ENCODE data around the gene POMP.

POMP gene

GRCh38 chr13:28658796-28659620, at the start of gene POMP:
POMP (plus strand) TSS chr13:28659130; CDS start chr13:28659185, 55 bp downstream.
- peak; percentile 20 for DNase-seq

GRCh38 chr13:28609381-28609780, 49.5 kb upstream of the POMP start:
- DNase-seq = no peak

DNA sequence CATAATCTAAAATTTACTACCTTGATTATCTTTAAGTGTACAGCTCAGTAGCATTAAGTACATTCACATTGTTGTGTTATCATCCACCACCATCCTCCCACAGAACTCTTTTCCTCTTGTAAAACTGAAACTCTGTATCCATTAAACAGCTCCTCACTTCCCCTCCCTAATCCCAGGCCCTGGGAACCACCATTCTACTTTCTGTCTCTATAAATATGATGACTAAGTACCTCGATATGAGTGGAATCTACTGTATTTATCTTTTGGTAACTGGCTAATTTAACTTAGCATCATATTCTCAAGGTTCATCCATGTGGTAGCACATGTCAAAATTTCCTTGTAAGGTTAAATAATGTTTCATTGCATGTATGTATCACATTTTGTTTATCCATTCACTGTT, 49.0 kb upstream of the POMP start:
- no peak for DNase-seq

GRCh38 chr13:28610996-28611395, 47.9 kb upstream of the POMP start:
- no peak for DNase-seq

- DNase-seq = no peak
These were observed 47.2 kb upstream of the POMP start for GRCh38 chr13:28611654-28612131.

DNA sequence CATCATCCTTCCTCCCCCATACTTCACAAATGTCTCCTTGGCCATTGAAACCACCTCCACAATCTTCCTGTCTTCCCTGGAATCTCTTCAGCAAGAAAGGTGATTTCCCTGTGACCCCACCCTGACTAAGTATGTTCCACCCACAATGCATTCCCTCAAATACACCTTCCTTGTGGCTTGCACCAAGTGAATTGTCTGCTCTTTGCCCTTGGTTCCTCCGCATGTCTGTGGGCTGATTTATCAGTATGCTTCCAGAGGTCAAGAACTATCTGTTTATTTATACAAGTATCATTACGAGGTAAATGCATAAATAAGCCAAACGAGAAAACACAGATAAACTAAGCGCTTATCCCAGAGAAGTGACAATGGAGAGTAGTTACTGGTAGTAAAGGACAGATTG, 45.4 kb upstream of the POMP start:
- no peak for DNase-seq

DNA sequence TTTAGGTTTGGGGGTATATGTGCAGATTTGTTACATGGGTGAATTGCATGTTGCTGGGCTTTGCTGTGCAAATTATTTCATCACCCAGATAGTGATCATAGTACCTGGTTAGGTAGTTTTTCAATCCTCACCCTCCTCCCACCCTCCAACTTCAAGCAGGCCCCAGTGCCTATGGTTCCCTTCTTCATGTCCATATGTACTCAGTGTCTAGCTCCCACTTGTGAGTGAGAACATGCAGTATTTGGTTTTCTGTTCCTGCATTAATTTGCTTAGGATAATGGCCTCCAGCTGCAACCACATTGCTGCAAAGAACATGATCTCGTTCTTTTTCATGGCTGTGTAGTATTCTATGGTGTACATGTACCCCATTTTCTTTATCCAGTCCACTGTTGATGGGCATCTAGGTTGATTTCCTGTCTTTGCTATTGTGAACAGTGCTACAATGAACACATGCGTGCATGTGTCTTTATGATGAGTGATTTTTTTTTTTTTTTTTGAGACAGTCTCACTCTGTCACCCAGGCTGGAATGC, 42.9 kb upstream of the POMP start:
- no peak for DNase-seq

GRCh38 chr13:28618230-28618994, 40.5 kb upstream of the POMP start:
- no peak for DNase-seq

DNA sequence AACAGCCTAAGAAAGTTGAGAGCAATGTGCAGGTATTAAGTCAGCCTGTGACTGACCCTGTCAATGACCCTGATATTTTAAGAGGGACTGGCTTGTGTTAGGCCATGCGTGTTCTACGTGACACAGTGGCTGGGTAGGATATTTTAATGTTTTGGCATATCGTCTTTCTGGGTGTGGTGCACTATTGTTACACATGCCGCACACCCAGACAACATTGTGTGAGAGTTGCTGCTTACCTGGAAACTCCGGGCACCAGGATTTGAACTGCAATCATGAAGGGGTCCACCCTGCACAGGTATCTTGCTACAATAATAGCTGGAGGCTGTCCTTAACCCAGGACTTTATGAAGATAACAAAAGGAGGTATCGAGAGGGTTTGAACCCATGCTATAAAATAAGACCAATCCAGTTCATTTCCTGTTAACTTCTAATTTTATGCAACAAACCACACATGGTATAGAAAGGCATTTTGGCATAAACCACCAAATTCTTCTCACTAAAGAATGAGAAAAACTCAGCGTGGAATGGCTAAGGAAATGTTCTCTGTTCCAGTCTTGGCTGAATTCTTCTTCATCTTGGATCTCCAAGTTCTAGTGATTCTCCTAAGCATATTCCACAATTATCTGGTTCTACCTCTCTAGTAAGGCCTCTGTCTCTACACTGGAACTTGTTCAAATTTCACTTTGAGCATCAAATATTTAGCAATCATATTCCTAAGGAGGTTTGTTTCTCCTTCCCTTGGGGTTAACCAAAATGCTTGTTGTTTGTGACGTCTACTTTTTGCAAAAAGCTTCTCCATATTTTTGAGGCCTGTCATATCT, 38.7 kb upstream of the POMP start:
- DNase-seq = no peak

DNA sequence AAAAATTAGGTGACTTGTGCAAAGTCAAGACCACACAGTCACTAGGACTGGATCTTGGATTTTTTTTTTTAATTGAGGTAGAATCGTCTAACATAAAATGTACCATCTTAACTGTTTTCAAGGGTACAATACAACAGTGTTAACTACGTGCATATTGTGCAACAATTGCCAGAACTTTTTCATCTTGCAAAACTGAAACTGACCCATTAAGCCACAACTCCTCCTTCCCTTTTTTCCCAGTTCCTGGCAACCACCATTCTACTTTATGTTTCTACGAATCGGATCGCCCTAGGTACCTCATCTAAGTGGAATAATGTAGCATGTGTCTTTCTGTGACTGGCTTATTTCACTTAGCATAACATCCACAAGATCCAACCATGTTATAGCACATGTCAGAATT, 37.5 kb upstream of the POMP start:
- no peak for DNase-seq

DNA sequence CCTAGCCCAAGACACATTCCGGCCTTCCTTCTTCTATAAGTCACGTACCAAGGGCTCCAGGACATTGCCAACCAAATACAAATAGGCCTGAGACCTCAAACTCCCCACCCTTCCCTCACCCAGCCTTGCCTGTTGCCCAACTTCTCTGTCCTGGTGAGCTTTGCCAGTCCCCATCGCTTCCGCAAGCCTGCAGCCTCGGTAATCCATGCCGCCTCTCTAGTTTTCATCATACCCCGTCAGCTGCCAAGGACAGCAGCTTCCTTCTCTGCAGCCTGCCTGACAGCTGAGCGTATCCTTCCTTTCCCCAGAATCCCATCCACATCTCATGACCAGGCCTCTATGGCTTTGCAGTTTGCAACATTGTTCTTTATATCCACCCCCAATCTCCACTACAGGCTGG, 36.6 kb upstream of the POMP start:
- no peak for DNase-seq

- no peak for DNase-seq
These were observed 34.9 kb upstream of the POMP start for GRCh38 chr13:28623782-28624706.

DNA sequence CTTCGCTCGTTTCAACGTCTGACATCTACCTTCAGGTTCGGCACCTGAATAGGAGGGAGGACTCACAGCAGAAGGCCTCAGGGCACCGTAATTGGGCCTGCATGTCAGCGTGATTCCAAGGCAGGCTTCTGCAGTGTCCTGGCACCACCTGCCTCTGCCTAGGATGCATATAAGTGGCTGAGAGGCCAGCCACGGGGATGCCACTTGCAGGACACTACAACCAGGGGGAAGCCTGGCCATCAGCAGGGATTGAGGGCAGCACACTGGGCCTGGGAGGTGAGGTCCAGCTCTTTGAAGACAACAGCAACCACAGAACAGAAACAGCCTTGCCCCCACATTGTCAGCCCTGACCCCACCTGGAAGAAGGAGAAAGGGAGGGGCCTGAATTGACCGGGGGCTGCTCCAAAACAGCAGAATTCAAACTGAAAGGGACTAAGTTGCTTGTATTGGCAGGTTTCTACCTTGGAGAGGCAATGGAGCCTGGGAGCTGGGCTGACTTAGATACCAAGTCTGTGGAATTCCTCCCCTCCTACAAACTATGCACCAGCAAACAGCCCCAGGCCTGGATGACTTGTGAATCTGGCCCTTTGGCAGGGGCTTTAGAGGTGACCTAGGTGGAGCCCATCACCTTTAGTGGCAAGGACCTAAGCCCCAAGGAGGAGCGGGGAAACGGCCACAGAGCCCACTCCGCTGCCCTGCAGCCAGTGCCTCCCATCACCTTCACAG, 34.1 kb upstream of the POMP start:
- no peak for DNase-seq

GRCh38 chr13:28626266-28626665, 32.7 kb upstream of the POMP start:
- no peak for DNase-seq

DNA sequence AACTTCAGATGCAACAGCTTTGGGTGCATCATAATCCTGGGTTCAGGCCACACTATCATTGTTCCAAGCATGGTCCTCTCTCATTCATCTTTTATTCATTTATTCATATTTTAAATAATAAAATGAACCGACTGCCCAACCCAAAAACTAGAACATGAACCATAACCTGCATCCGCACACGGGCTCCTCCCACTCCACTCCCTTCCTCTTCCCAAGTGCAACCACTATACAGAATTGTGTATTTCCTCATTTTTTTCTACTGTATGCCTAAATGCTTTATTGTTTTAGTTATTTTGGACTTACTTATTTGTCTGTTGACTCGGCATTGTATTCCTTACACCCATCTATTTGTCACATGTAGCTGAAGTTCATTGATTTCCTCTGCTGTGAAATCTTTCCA, 30.7 kb upstream of the POMP start:
- no peak for DNase-seq

- DNase-seq = no peak
These were observed 28.1 kb upstream of the POMP start for GRCh38 chr13:28630869-28631268.

DNA sequence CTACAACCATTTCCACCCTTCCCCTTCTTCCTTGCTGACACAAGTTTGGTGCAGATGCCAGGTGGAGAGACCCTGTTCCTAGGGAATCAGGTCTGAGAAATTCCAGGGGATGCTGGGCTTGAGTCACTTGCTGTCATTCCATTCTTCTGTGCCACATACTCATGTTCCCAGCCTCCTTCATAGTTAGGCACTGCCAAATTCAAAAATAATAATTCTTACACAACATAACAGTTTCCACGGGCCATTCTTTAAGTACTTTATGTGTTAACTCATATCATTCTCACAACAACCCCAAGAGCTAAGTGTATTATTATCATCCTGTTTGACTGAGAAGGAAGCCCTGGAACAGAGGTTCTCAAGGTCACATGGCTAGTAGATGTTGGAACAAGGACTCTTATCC, 27.1 kb upstream of the POMP start:
- DNase-seq = no peak

DNA sequence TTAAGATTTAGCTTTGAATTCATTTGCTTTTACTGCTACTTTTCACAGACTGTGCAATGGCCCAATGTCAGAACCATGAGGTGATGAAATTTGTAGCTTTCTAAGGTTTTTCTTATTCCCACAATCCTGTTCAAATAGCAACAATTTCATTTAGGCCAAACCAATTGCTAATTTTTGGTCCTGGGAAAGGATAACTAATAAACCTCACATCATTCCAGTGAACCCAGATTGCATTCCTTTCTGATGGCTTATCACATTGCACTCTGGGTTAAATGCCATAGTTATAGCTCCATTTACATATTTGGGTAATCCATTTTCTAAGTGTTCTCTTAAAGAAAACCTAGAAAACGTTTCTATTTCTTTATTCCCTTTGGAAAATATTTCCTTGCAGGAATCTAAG, 22.9 kb upstream of the POMP start:
- DNase-seq = no peak

DNA sequence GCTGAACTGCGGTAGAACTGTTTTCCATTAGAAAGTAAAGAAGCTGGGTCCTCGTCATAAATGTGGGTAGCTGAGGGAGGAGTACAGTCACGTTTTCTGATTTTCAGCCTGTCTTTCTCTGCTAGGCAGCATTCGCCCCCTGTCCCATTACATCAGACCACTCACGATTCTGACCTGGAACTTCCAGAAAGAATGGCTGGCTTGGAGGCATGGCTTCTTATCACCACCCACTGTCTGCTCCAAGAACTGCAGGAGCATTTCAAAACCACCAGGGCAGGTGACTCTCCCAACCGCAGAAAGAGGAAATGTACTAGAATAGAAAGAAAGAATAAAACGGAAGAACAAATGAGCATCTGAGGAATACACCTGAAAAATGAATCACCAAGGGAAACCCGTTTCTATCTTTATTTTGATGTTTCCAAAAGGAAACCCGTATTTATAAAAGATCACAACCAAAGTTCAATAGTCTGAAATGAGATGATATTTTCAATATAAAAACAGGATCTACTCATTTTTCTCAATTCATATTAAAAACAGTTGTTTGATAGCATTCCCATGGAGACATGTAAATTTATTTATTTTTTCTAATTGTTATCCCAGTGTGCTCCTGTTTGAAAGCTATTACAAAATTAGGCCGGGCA, 22.1 kb upstream of the POMP start:
- no peak for DNase-seq

GRCh38 chr13:28637714-28638355, 21.1 kb upstream of the POMP start:
- no peak for DNase-seq
